ENCODE results near the gene NPTN. TPM values are rescaled to one million over a fixed set of nuclear protein-coding genes. Genes with fewer than 3 reads are reported as not detected.
A peak's percentile ranks its signal among the peaks of the same experiment; 100 is the strongest.

The NPTN gene
- polyA plus RNA-seq, 3 donors: 86.5 to 137 (median 88.0) TPM

GRCh38 chr15:73597036-73597638 is 36.1 kb downstream of the NPTN start:
- TF ChIP-seq, protein P1, sequence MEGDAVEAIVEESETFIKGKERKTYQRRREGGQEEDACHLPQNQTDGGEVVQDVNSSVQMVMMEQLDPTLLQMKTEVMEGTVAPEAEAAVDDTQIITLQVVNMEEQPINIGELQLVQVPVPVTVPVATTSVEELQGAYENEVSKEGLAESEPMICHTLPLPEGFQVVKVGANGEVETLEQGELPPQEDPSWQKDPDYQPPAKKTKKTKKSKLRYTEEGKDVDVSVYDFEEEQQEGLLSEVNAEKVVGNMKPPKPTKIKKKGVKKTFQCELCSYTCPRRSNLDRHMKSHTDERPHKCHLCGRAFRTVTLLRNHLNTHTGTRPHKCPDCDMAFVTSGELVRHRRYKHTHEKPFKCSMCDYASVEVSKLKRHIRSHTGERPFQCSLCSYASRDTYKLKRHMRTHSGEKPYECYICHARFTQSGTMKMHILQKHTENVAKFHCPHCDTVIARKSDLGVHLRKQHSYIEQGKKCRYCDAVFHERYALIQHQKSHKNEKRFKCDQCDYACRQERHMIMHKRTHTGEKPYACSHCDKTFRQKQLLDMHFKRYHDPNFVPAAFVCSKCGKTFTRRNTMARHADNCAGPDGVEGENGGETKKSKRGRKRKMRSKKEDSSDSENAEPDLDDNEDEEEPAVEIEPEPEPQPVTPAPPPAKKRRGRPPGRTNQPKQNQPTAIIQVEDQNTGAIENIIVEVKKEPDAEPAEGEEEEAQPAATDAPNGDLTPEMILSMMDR (IDR thresholded peaks at IDR 0.05): no peak
- WGBS (ENCODE audit: insufficient coverage): 97% methylated on average over 17 of the region's 21 CpGs
- Mint-ChIP-seq H3K36me3 (peaks cover 10 to 31% of the 10 kb centered on the region in 2 donors), H3K4me3 (no peak overlapping the region), H3K4me1 (peaks cover 39% of the 10 kb centered on the region), H3K27me3 (ENCODE audit: low read depth in 3 of 3) (no peaks in the 10 kb centered on the region), H3K27ac (peak overlapping the region in 5 of 7 donors; percentile 12 to 74 (median 58)), H3K9me3 (no peaks in the 10 kb centered on the region)
- Histone ChIP-seq H4K20me1 (ENCODE audit: insufficient read depth, low read length) (peaks cover 100% of the 10 kb centered on the region), H3K9ac (ENCODE audit: insufficient read depth, low read length, poor library complexity, severe bottlenecking) (no peak overlapping the region), H3K79me2 (ENCODE audit: insufficient read depth, low read length) (peaks cover 100% of the 10 kb centered on the region), H3K27ac (ENCODE audit: low read depth in 1 of 2, low read length in 2 of 2) (peak overlapping the region in 1 of 2 donors; percentile 48), H2AFZ (ENCODE audit: insufficient read depth, low read depth, low read length, poor library complexity, severe bottlenecking) (no peak overlapping the region), H3K36me3 (replicated peaks in 1 of 2; ENCODE audit: control insufficient read depth in 1 of 2, insufficient read depth in 2 of 2, low read length in 2 of 2) (peaks cover 3 to 42% of the 10 kb centered on the region in 2 donors), H3K4me1 (ENCODE audit: control insufficient read depth in 1 of 2, insufficient read depth in 2 of 2, low read length in 2 of 2) (peaks cover 15 to 19% of the 10 kb centered on the region in 2 donors), H3K4me3 (replicated peaks in 1 of 3; ENCODE audit: low read depth in 2 of 3, low read length in 3 of 3) (no peak overlapping the region), H3K4me2 (replicated peaks; ENCODE audit: extremely low read depth, low read length, poor library complexity, severe bottlenecking) (no peak overlapping the region), H3K27me3 (ENCODE audit: control insufficient read depth in 2 of 2, insufficient read depth in 2 of 2, low read length in 2 of 2) (no peaks in the 10 kb centered on the region), H3K9me3 (replicated peaks in 1 of 2; ENCODE audit: control insufficient read depth in 1 of 2, insufficient read depth in 1 of 2, low read length in 2 of 2) (no peaks in the 10 kb centered on the region)
- no peak for DNase-seq
- intact Hi-C loops (cut with micrococcal nuclease): no loop called here

DNA sequence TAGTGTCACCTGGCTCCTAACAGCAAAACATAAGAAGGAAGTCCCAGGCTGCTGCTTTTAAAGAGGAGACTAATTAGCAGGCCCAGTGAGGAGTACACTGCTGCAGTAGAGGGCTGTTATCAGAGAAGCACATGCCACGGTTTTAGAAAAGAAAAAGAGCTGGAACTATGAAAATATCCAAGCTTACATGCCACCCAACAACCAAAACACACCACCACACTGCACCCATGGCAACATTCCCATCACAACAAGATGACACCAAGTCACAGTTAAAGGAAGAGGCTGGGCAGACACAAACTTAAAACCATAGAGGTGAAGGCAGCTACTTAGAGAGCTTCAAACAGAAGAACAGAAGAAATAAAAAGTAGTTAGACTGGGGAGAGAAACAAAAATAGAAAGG is 37.0 kb downstream of the NPTN start:
- Histone ChIP-seq H3K79me2 (ENCODE audit: insufficient read depth, low read length) (peaks cover 100% of the 10 kb centered on the region), H3K36me3 (replicated peaks in 1 of 2; ENCODE audit: control insufficient read depth in 1 of 2, insufficient read depth in 2 of 2, low read length in 2 of 2) (peaks cover 11 to 52% of the 10 kb centered on the region in 2 donors), H3K9ac (ENCODE audit: insufficient read depth, low read length, poor library complexity, severe bottlenecking) (no peak overlapping the region), H3K9me3 (replicated peaks in 1 of 2; ENCODE audit: control insufficient read depth in 1 of 2, insufficient read depth in 1 of 2, low read length in 2 of 2) (no peaks in the 10 kb centered on the region), H3K4me3 (replicated peaks in 1 of 3; ENCODE audit: low read depth in 2 of 3, low read length in 3 of 3) (no peak overlapping the region), H2AFZ (ENCODE audit: insufficient read depth, low read depth, low read length, poor library complexity, severe bottlenecking) (no peak overlapping the region), H3K27ac (ENCODE audit: low read depth in 1 of 2, low read length in 2 of 2) (peak overlapping the region in 1 of 2 donors; percentile 57), H3K27me3 (ENCODE audit: control insufficient read depth in 2 of 2, insufficient read depth in 2 of 2, low read length in 2 of 2) (no peaks in the 10 kb centered on the region), H4K20me1 (ENCODE audit: insufficient read depth, low read length) (peaks cover 100% of the 10 kb centered on the region), H3K4me2 (replicated peaks; ENCODE audit: extremely low read depth, low read length, poor library complexity, severe bottlenecking) (no peak overlapping the region), H3K4me1 (ENCODE audit: control insufficient read depth in 1 of 2, insufficient read depth in 2 of 2, low read length in 2 of 2) (peaks cover 6 to 10% of the 10 kb centered on the region in 2 donors)
- DNase-seq: no peak
- no CpG with 5 or more reads among the region's 1 CpG for WGBS (ENCODE audit: insufficient coverage)
- intact Hi-C loops (cut with micrococcal nuclease): no loop called here
- peak overlapping the region; percentile 12 to 74 (median 59) for H3K27ac Mint-ChIP-seq
- H3K36me3 Mint-ChIP-seq: peaks cover 20 to 41% of the 10 kb centered on the region in 2 donors
- TF ChIP-seq, protein P1 (IDR thresholded peaks at IDR 0.05): no peak
- no peak overlapping the region for H3K4me3 Mint-ChIP-seq
- H3K4me1 Mint-ChIP-seq: peaks cover 41% of the 10 kb centered on the region
- H3K9me3 Mint-ChIP-seq: no peaks in the 10 kb centered on the region
- no peaks in the 10 kb centered on the region for H3K27me3 Mint-ChIP-seq (ENCODE audit: low read depth in 3 of 3)

Data from CD14-positive monocyte (primary cell).